Keratinocyte (primary cell): ENCODE measurements around the gene FHOD3.

Experiments used
- EZH2 ChIP-seq: IDR thresholded peaks from one replicate; pipeline ENCODE4 v1.6.1; 2012; ENCODE audit warnings: inconsistent platforms, mild to moderate bottlenecking, low read length, moderate library complexity
- TF ChIP-seq, protein P1 (sequence below), 3 experiments: IDR thresholded peaks in 1 of 3; conservative IDR thresholded peaks in 1 of 3; optimal IDR thresholded peaks in 1 of 3; 2 replicates in 2 of 3; 3 replicates in 1 of 3; pipeline versions ENCODE3 to v1.5.1; 2011; ENCODE audit warnings: low read length in 3 of 3, mild to moderate bottlenecking in 3 of 3, moderate library complexity in 2 of 3, control low read depth in 1 of 3, inconsistent platforms in 1 of 3; ENCODE audit not compliant: insufficient read depth in 2 of 3; ENCODE audit errors: extremely low read depth in 1 of 3

DNA sequence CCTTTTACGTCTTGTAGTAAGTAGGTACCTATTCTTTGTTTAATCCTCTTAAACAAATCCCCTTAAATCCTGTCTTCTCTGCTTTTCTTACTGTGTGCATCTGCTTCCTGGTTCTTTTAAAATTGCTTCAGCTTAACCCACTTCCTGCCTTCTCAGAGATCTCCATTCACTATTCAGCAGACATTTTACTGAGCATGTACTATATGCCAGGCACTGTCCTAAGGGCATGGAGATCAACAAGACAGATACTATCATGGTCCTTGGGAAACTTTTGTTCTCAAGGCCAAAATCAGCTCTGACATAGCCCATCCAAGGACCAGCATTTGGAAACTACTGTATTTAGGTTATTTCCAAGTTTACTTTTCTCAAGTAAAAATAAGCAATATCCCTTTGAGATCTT lies 303.8 kb downstream of the FHOD3 start:
- TF ChIP-seq, protein P1, sequence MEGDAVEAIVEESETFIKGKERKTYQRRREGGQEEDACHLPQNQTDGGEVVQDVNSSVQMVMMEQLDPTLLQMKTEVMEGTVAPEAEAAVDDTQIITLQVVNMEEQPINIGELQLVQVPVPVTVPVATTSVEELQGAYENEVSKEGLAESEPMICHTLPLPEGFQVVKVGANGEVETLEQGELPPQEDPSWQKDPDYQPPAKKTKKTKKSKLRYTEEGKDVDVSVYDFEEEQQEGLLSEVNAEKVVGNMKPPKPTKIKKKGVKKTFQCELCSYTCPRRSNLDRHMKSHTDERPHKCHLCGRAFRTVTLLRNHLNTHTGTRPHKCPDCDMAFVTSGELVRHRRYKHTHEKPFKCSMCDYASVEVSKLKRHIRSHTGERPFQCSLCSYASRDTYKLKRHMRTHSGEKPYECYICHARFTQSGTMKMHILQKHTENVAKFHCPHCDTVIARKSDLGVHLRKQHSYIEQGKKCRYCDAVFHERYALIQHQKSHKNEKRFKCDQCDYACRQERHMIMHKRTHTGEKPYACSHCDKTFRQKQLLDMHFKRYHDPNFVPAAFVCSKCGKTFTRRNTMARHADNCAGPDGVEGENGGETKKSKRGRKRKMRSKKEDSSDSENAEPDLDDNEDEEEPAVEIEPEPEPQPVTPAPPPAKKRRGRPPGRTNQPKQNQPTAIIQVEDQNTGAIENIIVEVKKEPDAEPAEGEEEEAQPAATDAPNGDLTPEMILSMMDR (optimal IDR thresholded peaks at IDR 0.05 in 1 of 3, IDR thresholded peaks at IDR 0.05 in 1 of 3, conservative IDR thresholded peaks at IDR 0.05 in 1 of 3; ENCODE audit: extremely low read depth in 1 of 3, insufficient read depth in 2 of 3, low read length in 3 of 3), result no peak
- no peak for TF ChIP-seq EZH2
